K562 (cell line): ENCODE measurements around the gene ATXN7L2. TPM values are rescaled to one million over a fixed set of nuclear protein-coding genes. Genes with fewer than 3 reads are reported as not detected.

Experiments
- ATAC-seq: fragments of 200-7000 bp; cut with Tn5 transposase; 3 replicates; pipeline ENCODE4 v1.9.1; 2020; ENCODE audit warnings: moderate library complexity
- BruUV-seq: library from RNA; stranded (reverse); fragments of 400-500 nt; replicated peaks from 2 replicates; lab custom pipeline; 2021; lab: Mats Ljungman, UMichigan
- CTCF ChIA-PET: fragments of 300-600 bp; formaldehyde crosslinking; extraction: SDS; loops from one replicate; lab custom pipeline; 2021; ENCODE audit warnings: low intra/inter-chr PET ratio; lab: Yijun Ruan, JAX
- POLR2A ChIA-PET: fragments of 300-600, 350-650 bp; sonication (Branson Sonifier 250); formaldehyde crosslinking; extraction: SDS; loops from one replicate; lab custom pipeline; 2021; ENCODE audit warnings: antibody characterized with exemption, inconsistent platforms; lab: Yijun Ruan, JAX
- DNase-seq, 4 experiments: peaks; one replicate each; pipeline versions ENCODE4 v3.0.0 to v3.0.0-alpha.2; 2011 to 2018; ENCODE audit warnings: low spot score in 3 of 4, mixed read lengths in 3 of 4; ENCODE audit errors: extremely low read depth in 1 of 4
- FAIRE-seq: peaks from 2 replicates; lab custom pipeline; 2011; peaks lifted over from hg19 to GRCh38; lab: Jason Lieb, UNC
- H2AFZ ChIP-seq: 2 replicates; pipeline ENCODE4 v1.6.0; 2011; ENCODE audit warnings: low read depth, low read length, control low read depth, inconsistent platforms
- H3K27ac ChIP-seq: fragments of 200-600 bp; 3 replicates; pipeline ENCODE4 v1.8.0; 2011; ENCODE audit warnings: low read depth, mild to moderate bottlenecking, control low read depth, inconsistent platforms, low read length, moderate library complexity, mixed read lengths; ENCODE audit errors: extremely low read depth
- H3K27me3 ChIP-seq, 2 experiments: fragments of 300-600 bp in 1 of 2; 2 replicates in 1 of 2; 3 replicates in 1 of 2; pipeline versions ENCODE4 v1.6.0 to v1.8.0; 2011; ENCODE audit warnings: inconsistent platforms in 2 of 2, low read length in 2 of 2, mild to moderate bottlenecking in 1 of 2, mixed read lengths in 1 of 2, moderate library complexity in 1 of 2; ENCODE audit not compliant: control insufficient read depth in 2 of 2, insufficient read depth in 2 of 2
- H3K36me3 ChIP-seq: fragments of 300-600 bp; 3 replicates; pipeline ENCODE4 v1.8.0; 2011; ENCODE audit warnings: mild to moderate bottlenecking, low read length, inconsistent platforms; ENCODE audit not compliant: control insufficient read depth, insufficient read depth
- H3K4me1 ChIP-seq, 2 experiments: fragments of 200-600 bp in 1 of 2; replicated peaks in 1 of 2; 2 replicates in 1 of 2; 3 replicates in 1 of 2; pipeline versions ENCODE4 v1.5.1 to v1.8.0; 2011; ENCODE audit warnings: inconsistent platforms in 2 of 2, low read length in 2 of 2, mild to moderate bottlenecking in 1 of 2, mixed read lengths in 1 of 2, moderate library complexity in 1 of 2; ENCODE audit not compliant: control insufficient read depth in 2 of 2, insufficient read depth in 2 of 2
- H3K4me2 ChIP-seq: 2 replicates; pipeline ENCODE4 v1.6.1; 2011; ENCODE audit warnings: low read length, control low read depth, inconsistent platforms, mixed read lengths; ENCODE audit not compliant: insufficient read depth
- H3K4me3 ChIP-seq: fragments of 200-600 bp; sonication (generic), shearing (Covaris generic); 2 replicates; pipeline ENCODE4 v1.5.1; 2016; ENCODE audit warnings: control low read depth, inconsistent platforms
- H3K79me2 ChIP-seq: fragments of 200-600 bp; 3 replicates; pipeline ENCODE4 v1.8.0; 2011; ENCODE audit warnings: low read length, inconsistent platforms; ENCODE audit not compliant: control insufficient read depth, insufficient read depth
- H3K9ac ChIP-seq, 2 experiments: 2 replicates each; pipeline versions ENCODE4 v1.6.0 to v1.6.1; 2011; ENCODE audit warnings: low read depth in 2 of 2, low read length in 2 of 2, control low read depth in 1 of 2, inconsistent platforms in 1 of 2, mild to moderate bottlenecking in 1 of 2, mixed read lengths in 1 of 2; ENCODE audit not compliant: insufficient read depth in 1 of 2
- H3K9me1 ChIP-seq: one replicate; pipeline ENCODE4 v1.6.0; 2011; ENCODE audit warnings: inconsistent platforms, mild to moderate bottlenecking, low read length, moderate library complexity; ENCODE audit not compliant: control insufficient read depth, insufficient read depth
- H3K9me3 ChIP-seq: replicated peaks from 2 replicates; pipeline ENCODE4 v1.5.1; 2011; ENCODE audit warnings: low read depth, low read length, inconsistent platforms; ENCODE audit not compliant: control insufficient read depth, insufficient read depth
- H4K20me1 ChIP-seq: replicated peaks from 2 replicates; pipeline ENCODE4 v1.6.1; 2011; ENCODE audit warnings: low read length, inconsistent platforms, mixed read lengths; ENCODE audit not compliant: control insufficient read depth, insufficient read depth
- BCL6 ChIP-seq: fragments of 250-450 bp; sonication (Bioruptor Pico); IDR thresholded peaks from 2 replicates; pipeline ENCODE4 v1.4.0; 2020
- CTCF ChIP-seq, 3 experiments: IDR thresholded peaks in 2 of 3; conservative IDR thresholded peaks in 1 of 3; 2 replicates each; pipeline ENCODE4 v1.5.1; 2011 to 2012; ENCODE audit warnings: low read length in 3 of 3, mild to moderate bottlenecking in 3 of 3, control low read depth in 2 of 3, improper control_type of control experiment in 1 of 3, inconsistent platforms in 1 of 3, low read depth in 1 of 3, mixed read lengths in 1 of 3, moderate library complexity in 1 of 3; ENCODE audit not compliant: insufficient read depth in 2 of 3
- JUN ChIP-seq, 2 experiments: sonication (generic) in 1 of 2; formaldehyde crosslinking in 1 of 2; IDR thresholded peaks; 2 replicates each; pipeline versions ENCODE4 v1.6.1 to v1.8.0; 2012 to 2022; ENCODE audit warnings: borderline replicate concordance in 2 of 2, mild to moderate bottlenecking in 2 of 2, improper control_type of control experiment in 1 of 2, low read depth in 1 of 2, low read length in 1 of 2, missing genetic modification reagents in 1 of 2
- MAFK ChIP-seq: IDR thresholded peaks from 2 replicates; pipeline ENCODE4 v1.6.1; 2011; ENCODE audit warnings: low read length, improper control_type of control experiment
- MYNN ChIP-seq, 2 experiments: sonication (generic); formaldehyde crosslinking in 1 of 2; IDR thresholded peaks; 2 replicates each; pipeline versions ENCODE4 v1.5.0 to v1.6.1; 2016 to 2020; ENCODE audit warnings: antibody characterized with exemption in 1 of 2, missing genetic modification reagents in 1 of 2
- PHF20 ChIP-seq: fragments of 450-650 bp; IDR thresholded peaks from 2 replicates; pipeline ENCODE4 v1.6.1; 2018; ENCODE audit not compliant: partially characterized antibody
- PHTF2 ChIP-seq: fragments of 250-450 bp; sonication (Bioruptor Pico); IDR thresholded peaks from 2 replicates; pipeline ENCODE4 v1.5.0; 2021; ENCODE audit warnings: mild to moderate bottlenecking
- POLR2A ChIP-seq: fragments of 450-650 bp; conservative IDR thresholded peaks from 2 replicates; pipeline ENCODE4 v1.6.1; 2016
- POLR2AphosphoS5 ChIP-seq: IDR thresholded peaks from 2 replicates; pipeline ENCODE4 v1.6.1; 2011; ENCODE audit warnings: mild to moderate bottlenecking, low read depth, low read length, moderate library complexity; ENCODE audit not compliant: control insufficient read depth, insufficient read depth
- RAD21 ChIP-seq, 2 experiments: fragments of 250-450 bp in 1 of 2; fragments of 450-650 bp in 1 of 2; sonication (Bioruptor Pico) in 1 of 2; formaldehyde crosslinking in 1 of 2; IDR thresholded peaks in 1 of 2; conservative IDR thresholded peaks in 1 of 2; 2 replicates each; pipeline versions ENCODE4 v1.4.0 to v1.8.0; 2020 to 2022; ENCODE audit warnings: mild to moderate bottlenecking in 2 of 2, moderate library complexity in 1 of 2
- ZFP30 ChIP-seq: fragments of 250-450 bp; sonication (Bioruptor Pico); IDR thresholded peaks from 2 replicates; pipeline ENCODE4 v1.8.0; 2022; ENCODE audit warnings: moderate library complexity, mild to moderate bottlenecking, inconsistent platforms, borderline replicate concordance
- ZNF639 ChIP-seq, 2 experiments: fragments of 200-800 bp in 1 of 2; sonication (Bioruptor generic) in 1 of 2; sonication (generic) in 1 of 2; formaldehyde crosslinking in 1 of 2; IDR thresholded peaks in 1 of 2; conservative IDR thresholded peaks in 1 of 2; 2 replicates each; pipeline versions ENCODE4 v1.5.0 to v1.6.1; 2016 to 2020; ENCODE audit warnings: missing compliant biosample characterization in 1 of 2, missing genetic modification characterization in 1 of 2, missing genetic modification reagents in 1 of 2
- ZNF79 ChIP-seq: fragments of 250-450 bp; sonication (Bioruptor Pico); IDR thresholded peaks from 2 replicates; pipeline ENCODE4 v1.4.0; 2020; ENCODE audit warnings: low read depth, mild to moderate bottlenecking, moderate library complexity
- WGBS: fragments of 100-300 bp; shearing (Covaris generic); methylation state at CpG from one replicate; pipeline ENCODE4 v1.1.6; 2016; ENCODE audit warnings: low coverage, mixed read lengths; ENCODE audit not compliant: insufficient coverage; ENCODE audit errors: missing lambda C conversion rate; 5-methylcytosine and 5-hydroxymethylcytosine counted together
- in situ Hi-C: fragments of 300-500 bp; cut with MboI; formaldehyde crosslinking; loops from 4 replicates; pipeline ENCODE4 v1.15.0; 2018; ENCODE audit warnings: inconsistent platforms, mixed read lengths
- intact Hi-C: fragments of 100-400 bp; cut with micrococcal nuclease; formaldehyde crosslinking; loops from 2 replicates; pipeline ENCODE4 v1.14.2; 2022
- polyA plus RNA-seq, 8 experiments: library from polyadenylated mRNA; depleted of rRNA in 4 of 8; stranded (reverse) in 5 of 8; unstranded in 3 of 8; fragments of >200 nt; fragmentation: Nextera tagmentation in 2 of 8; fragmentation: Illumina TruSeq in 1 of 8; extraction: Ambion mirVana in 2 of 8; extraction: Trizol in 1 of 8; gene quantifications; 2 replicates each; pipeline versions ENCODE4 v1.2.1 to v1.2.3, GENCODE V29; 2011 to 2014; ENCODE audit warnings: inconsistent platforms in 1 of 8, missing spikeins in 1 of 8
- total RNA-seq, 7 experiments: library from RNA; depleted of rRNA in 6 of 7; stranded (reverse); fragments of >200 nt in 6 of 7; fragmentation: Illumina TruSeq in 2 of 7; extraction: Trizol in 2 of 7; gene quantifications; 2 replicates each; pipeline versions ENCODE4 v1.2.1 to v1.2.3, GENCODE V29; 2011 to 2021; ENCODE audit warnings: low replicate concordance in 1 of 7
- TF ChIP-seq, protein P1 (sequence below): fragments of 450-650 bp; IDR thresholded peaks from 2 replicates; pipeline ENCODE4 v1.6.1; 2017; ENCODE audit warnings: mild to moderate bottlenecking, moderate library complexity

Gene ATXN7L2
- total and polyA plus RNA-seq, 9 of the 15 experiments (the other 6 are each of a cell fraction or from before 2014, with no cell fraction given), result 0.21 to 10.4 (median 5.8) TPM

DNA sequence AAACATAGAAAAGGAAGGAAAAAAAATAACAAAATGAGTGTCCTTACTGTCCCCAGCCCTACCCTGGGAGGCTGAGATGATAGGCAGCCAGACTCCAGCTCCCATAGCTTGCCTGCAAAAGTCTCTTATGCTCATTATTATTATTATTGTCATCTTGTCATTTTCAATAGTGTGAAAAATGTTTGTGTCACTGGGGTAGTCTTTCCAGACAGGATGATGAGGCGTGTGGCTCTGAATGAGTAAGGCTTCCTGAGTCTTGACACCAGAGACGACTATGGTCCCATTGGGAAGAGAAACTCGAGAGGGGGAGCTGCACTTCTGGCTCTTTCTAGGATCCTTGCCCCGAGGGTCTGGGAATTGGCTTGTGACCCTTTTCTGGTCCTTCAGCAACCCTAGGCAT lies 9.1 kb downstream of the ATXN7L2 start:
- Histone ChIP-seq H3K9ac (no peak overlapping the region), H4K20me1 (no peaks in the 10 kb centered on the region; the same call in 1 of the 2 replicates), H3K4me2 (no peak overlapping the region), H3K4me1 (peaks cover 13 to 26% of the 10 kb centered on the region in 2 experiments; a peak in 4 of 5 replicates), H3K9me3 (no peaks in the 10 kb centered on the region), H3K9me1 (no peaks in the 10 kb centered on the region), H2AFZ (no peak overlapping the region), H3K27me3 (no peaks in the 10 kb centered on the region), H3K79me2 (peaks cover 5% of the 10 kb centered on the region; the same call in 1 of the 3 replicates), H3K27ac (no peak overlapping the region), H3K4me3 (no peak overlapping the region), H3K36me3 (peaks cover 55% of the 10 kb centered on the region; the same call in 2 of the 3 replicates)
- 34% methylated on average over 4 of the region's 4 CpGs for WGBS
- FAIRE-seq, result no peak
- ChIA-PET CTCF (interaction anchor here (6.9 kb wide), 1 partner anchor 39 kb away, joined by 131 read pairs; no protein-coding TSS in a partner anchor), POLR2A (interaction anchor here (0.6 to 2.9 kb wide), 6 partner anchors 9 to 454 kb away, joined by 3 to 24 read pairs (median 4); partner anchors contain the start of genes AMIGO1 and ATXN7L2)
- TF ChIP-seq PHTF2 (CRISPR knock-in tag) (no peak), CTCF (IDR thresholded peaks at IDR 0.05 in 2 of 3, conservative IDR thresholded peaks at IDR 0.05 in 1 of 3; ENCODE audit: insufficient read depth in 2 of 3, low read depth in 1 of 3, low read length in 3 of 3) (no peak), RAD21 (CRISPR knock-in tag; conservative IDR thresholded peaks at IDR 0.05 in 1 of 2, IDR thresholded peaks at IDR 0.05 in 1 of 2) (no peak), POLR2A (no peak), ZNF639 (CRISPR knock-in tag; conservative IDR thresholded peaks at IDR 0.05 in 1 of 2, IDR thresholded peaks at IDR 0.05 in 1 of 2) (no peak), PHF20 (no peak), ZFP30 (CRISPR knock-in tag) (no peak), JUN (IDR thresholded peaks at IDR 0.05; ENCODE audit: borderline replicate concordance, low read depth, low read length) (no peak), JUN (CRISPR knock-in tag; IDR thresholded peaks at IDR 0.05; ENCODE audit: borderline replicate concordance) (no peak), ZNF79 (CRISPR knock-in tag) (no peak), MAFK (no peak), BCL6 (CRISPR knock-in tag) (no peak), POLR2AphosphoS5 (no peak), MYNN (IDR thresholded peaks at IDR 0.05) (no peak), MYNN (CRISPR knock-in tag; IDR thresholded peaks at IDR 0.05) (no peak)
- TF ChIP-seq, protein P1, sequence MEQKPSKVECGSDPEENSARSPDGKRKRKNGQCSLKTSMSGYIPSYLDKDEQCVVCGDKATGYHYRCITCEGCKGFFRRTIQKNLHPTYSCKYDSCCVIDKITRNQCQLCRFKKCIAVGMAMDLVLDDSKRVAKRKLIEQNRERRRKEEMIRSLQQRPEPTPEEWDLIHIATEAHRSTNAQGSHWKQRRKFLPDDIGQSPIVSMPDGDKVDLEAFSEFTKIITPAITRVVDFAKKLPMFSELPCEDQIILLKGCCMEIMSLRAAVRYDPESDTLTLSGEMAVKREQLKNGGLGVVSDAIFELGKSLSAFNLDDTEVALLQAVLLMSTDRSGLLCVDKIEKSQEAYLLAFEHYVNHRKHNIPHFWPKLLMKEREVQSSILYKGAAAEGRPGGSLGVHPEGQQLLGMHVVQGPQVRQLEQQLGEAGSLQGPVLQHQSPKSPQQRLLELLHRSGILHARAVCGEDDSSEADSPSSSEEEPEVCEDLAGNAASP, result no peak
- no peak for DNase-seq
- intact Hi-C loops, result loop anchor here (5.0 kb wide), 1 partner anchor 215 kb away; no protein-coding TSS in a partner anchor
- in situ Hi-C loops, result no loop called here
- no peak for ATAC-seq
- BruUV-seq, result no TSS peak
